ENCODE results near the gene LIM2. TPM values are rescaled to one million over a fixed set of nuclear protein-coding genes. Genes with fewer than 3 reads are reported as not detected.

LIM2 gene
- total and polyA plus RNA-seq, 11 donors: not detected

DNA sequence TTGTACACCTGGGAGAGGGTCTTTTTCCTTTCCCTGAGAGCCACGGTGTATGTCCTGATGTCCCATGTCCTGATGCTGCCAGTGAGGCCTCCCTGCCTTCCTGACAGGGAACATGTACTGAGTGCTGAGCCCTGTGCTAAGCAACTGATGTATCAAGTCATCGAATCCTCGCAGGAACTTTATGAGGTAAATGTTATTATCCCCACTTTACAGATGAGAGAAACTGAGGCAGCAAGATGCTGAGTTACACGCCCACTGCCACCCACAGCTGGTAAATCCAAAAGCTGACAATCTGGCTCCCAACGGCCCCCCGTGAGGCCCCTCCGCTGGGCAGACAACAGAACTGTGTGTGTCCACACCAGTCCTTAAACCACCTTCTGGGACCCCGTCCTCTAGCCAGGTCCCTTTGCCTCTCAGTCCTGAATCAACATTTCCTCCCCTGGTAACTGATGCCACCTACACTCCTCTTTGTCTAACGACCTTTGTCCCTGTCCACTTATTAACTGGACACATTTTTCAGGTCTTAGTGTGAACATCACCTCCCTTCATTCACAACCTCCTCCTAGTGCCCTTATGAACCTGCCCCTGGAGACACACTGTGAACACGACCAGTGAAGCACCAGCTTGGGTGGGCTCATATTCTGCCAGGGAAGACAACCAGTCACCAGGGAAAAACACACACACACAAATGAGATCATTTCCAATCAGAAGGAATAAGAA lies 40.4 kb downstream of the LIM2 start:
- WGBS, 4 donors: 77 to 91% (median 81%) methylated on average over 9 to 10 of the region's 10 CpGs
- H3K9me3 ChIP-seq: no peaks in the 10 kb centered on the region
- TF ChIP-seq, protein P1, sequence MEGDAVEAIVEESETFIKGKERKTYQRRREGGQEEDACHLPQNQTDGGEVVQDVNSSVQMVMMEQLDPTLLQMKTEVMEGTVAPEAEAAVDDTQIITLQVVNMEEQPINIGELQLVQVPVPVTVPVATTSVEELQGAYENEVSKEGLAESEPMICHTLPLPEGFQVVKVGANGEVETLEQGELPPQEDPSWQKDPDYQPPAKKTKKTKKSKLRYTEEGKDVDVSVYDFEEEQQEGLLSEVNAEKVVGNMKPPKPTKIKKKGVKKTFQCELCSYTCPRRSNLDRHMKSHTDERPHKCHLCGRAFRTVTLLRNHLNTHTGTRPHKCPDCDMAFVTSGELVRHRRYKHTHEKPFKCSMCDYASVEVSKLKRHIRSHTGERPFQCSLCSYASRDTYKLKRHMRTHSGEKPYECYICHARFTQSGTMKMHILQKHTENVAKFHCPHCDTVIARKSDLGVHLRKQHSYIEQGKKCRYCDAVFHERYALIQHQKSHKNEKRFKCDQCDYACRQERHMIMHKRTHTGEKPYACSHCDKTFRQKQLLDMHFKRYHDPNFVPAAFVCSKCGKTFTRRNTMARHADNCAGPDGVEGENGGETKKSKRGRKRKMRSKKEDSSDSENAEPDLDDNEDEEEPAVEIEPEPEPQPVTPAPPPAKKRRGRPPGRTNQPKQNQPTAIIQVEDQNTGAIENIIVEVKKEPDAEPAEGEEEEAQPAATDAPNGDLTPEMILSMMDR (IDR thresholded peaks at IDR 0.05): no peak
- TF ChIP-seq POLR2A (IDR thresholded peaks at IDR 0.05): no peak
- H3K36me3 ChIP-seq: peaks cover 0 to 80% (median 70%) of the 10 kb centered on the region in 9 donors
- no peak overlapping the region for H3K27ac ChIP-seq
- intact Hi-C loops (cut with DNase I): loop anchor here in 2 of 10 donors (10.0 kb wide), 1 partner anchor 47 kb away; the partner anchor contains the start of gene C19orf84 (in 2 of the 2)
- H3K27me3 ChIP-seq: no peaks in the 10 kb centered on the region
- ATAC-seq: no peak
- no peak overlapping the region for H3K4me3 ChIP-seq
- no peaks in the 10 kb centered on the region for H3K4me1 ChIP-seq
- no peak for DNase-seq

DNA sequence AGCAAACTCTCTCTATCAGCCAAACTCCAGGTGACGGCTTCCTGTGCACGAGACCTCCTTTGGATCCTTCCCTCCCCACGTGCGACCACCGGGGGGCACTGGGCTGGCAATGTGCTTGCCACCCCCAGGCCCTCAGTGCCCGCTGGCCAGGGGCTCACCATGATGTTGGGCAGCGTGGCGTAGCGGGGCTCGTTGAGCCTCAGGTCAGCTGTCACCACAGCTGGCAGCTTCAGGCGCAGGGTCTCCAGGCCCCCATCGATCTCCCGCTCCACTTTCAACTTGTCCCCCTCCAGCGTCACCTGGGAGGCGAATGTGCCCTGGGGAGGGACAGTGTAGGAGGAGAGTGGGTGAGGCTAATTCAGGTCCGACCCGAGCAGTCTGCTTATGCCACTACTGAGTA lies 41.0 kb downstream of the LIM2 start:
- DNase-seq (peak in 1 of 5 donors; percentile 29), ATAC-seq (no peak)
- no peak overlapping the region for H3K27ac ChIP-seq
- no peaks in the 10 kb centered on the region for H3K4me1 ChIP-seq
- peaks cover 0 to 73% (median 63%) of the 10 kb centered on the region in 9 donors for H3K36me3 ChIP-seq
- intact Hi-C loops (cut with DNase I): loop anchor here in 2 of 10 donors (10.0 kb wide), 1 partner anchor 48 kb away; the partner anchor contains the start of gene C19orf84 (in 2 of the 2)
- H3K4me3 ChIP-seq: no peak overlapping the region
- H3K27me3 ChIP-seq: no peaks in the 10 kb centered on the region
- H3K9me3 ChIP-seq: no peaks in the 10 kb centered on the region
- WGBS, 4 donors: 87 to 94% (median 91%) methylated on average over 15 to 17 of the region's 17 CpGs
- no peak for TF ChIP-seq POLR2A (IDR thresholded peaks at IDR 0.05)
- TF ChIP-seq, protein P1 (IDR thresholded peaks at IDR 0.05): no peak

DNA sequence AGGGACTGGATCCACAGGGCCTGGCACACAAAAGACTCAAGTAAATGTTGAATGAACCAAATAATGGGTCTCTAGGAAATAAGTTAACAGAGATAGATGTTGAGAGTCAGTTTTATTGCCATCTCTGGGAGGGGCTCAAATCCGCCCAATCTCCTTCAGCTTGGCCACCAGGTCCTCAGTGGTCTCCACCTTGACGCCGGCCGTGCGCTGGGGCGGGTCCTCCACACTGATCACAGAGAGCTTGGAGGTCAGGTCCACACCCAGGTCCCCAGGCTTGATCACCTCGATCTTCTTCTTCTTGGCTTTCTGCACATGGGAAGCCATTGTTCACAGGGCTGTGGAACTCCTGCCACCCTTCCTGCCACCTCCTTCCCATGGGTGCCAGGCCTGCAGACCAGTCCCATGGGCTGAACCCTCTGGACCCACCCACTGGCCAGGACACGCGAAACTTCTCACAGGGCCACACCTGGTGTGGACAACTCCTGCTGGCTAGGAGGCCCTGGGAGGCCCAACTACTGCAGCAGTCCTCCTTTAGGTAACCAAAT lies 42.6 kb downstream of the LIM2 start:
- Histone ChIP-seq H3K4me3 (no peak overlapping the region), H3K4me1 (peaks cover 0 to 6% (median 4%) of the 10 kb centered on the region in 12 donors), H3K27me3 (no peaks in the 10 kb centered on the region), H3K36me3 (peaks cover 0 to 57% (median 47%) of the 10 kb centered on the region in 9 donors), H3K27ac (no peak overlapping the region), H3K9me3 (no peaks in the 10 kb centered on the region)
- no peak for DNase-seq
- intact Hi-C loops (cut with DNase I): loop anchor here in 2 of 10 donors (10.0 kb wide), 1 partner anchor 50 kb away; the partner anchor contains the start of gene C19orf84 (in 2 of the 2)
- TF ChIP-seq, protein P1 (IDR thresholded peaks at IDR 0.05): no peak
- no peak for TF ChIP-seq POLR2A (IDR thresholded peaks at IDR 0.05)
- no peak for ATAC-seq
- WGBS, 4 donors: 93 to 99% (median 97%) methylated on average over 9 of the region's 9 CpGs
